WTC11 (cell line): ENCODE data around the gene SLC15A4. TPM values are rescaled to one million over a fixed set of nuclear protein-coding genes. Genes with fewer than 3 reads are reported as not detected.
A peak's percentile ranks its signal among the peaks of the same experiment; 100 is the strongest.

ENCODE experiments used
- ATAC-seq: fragments of 200-7000 bp; cut with Tn5 transposase; 2 replicates; pipeline ENCODE4 v1.10.0; 2021; ENCODE audit warnings: mild to moderate bottlenecking, moderate library complexity
- CTCF ChIA-PET: fragments of 300-600 bp; sonication (Branson Sonifier 250); formaldehyde crosslinking; loops from one replicate; lab custom pipeline; 2021; ENCODE audit warnings: antibody characterized with exemption; lab: Charles Lee
- POLR2A ChIA-PET: fragments of 350-600 bp; sonication (Branson Sonifier 250); formaldehyde crosslinking; loops from one replicate; lab custom pipeline; 2021; ENCODE audit warnings: antibody characterized with exemption; lab: Charles Lee
- DNase-seq: peaks from one replicate; pipeline ENCODE4 v3.0.0; 2021; ENCODE audit warnings: low spot score
- H3K27ac Mint-ChIP-seq: 2 replicates; pipeline ENCODE4 v1.8.0; 2021; ENCODE audit warnings: mixed read lengths
- H3K27me3 Mint-ChIP-seq: 2 replicates; pipeline ENCODE4 v1.8.0; 2021; ENCODE audit warnings: low read depth, mild to moderate bottlenecking, moderate library complexity, mixed read lengths
- H3K36me3 Mint-ChIP-seq: 2 replicates; pipeline ENCODE4 v1.8.0; 2021; ENCODE audit warnings: mixed read lengths
- H3K4me1 Mint-ChIP-seq: 2 replicates; pipeline ENCODE4 v1.8.0; 2022; ENCODE audit warnings: mixed read lengths
- H3K4me3 Mint-ChIP-seq: 2 replicates; pipeline ENCODE4 v1.8.0; 2021; ENCODE audit warnings: mild to moderate bottlenecking, moderate library complexity, mixed read lengths
- H3K9me3 Mint-ChIP-seq: 2 replicates; pipeline ENCODE4 v1.8.0; 2021; ENCODE audit warnings: mixed read lengths
- GABPB1 ChIP-seq: sonication (generic); formaldehyde crosslinking; IDR thresholded peaks from 2 replicates; pipeline ENCODE4 v1.8.1; 2023; ENCODE audit warnings: mild to moderate bottlenecking, missing genetic modification reagents
- GRHL2 ChIP-seq: fragments of 250-450 bp; sonication (Bioruptor Pico); IDR thresholded peaks from 2 replicates; pipeline ENCODE4 v1.8.0; 2022; ENCODE audit warnings: mild to moderate bottlenecking, moderate library complexity; ENCODE audit not compliant: insufficient replicate concordance, severe bottlenecking
- JUN ChIP-seq: sonication (generic); formaldehyde crosslinking; IDR thresholded peaks from 2 replicates; pipeline ENCODE4 v1.8.0; 2023; ENCODE audit warnings: mild to moderate bottlenecking, missing genetic modification reagents
- NFYB ChIP-seq: sonication (generic); formaldehyde crosslinking; conservative IDR thresholded peaks from 2 replicates; pipeline ENCODE4 v1.8.0; 2022; ENCODE audit warnings: low read depth, missing genetic modification reagents
- NR2C2 ChIP-seq: sonication (generic); formaldehyde crosslinking; IDR thresholded peaks from 2 replicates; pipeline ENCODE4 v1.8.0; 2022; ENCODE audit warnings: mild to moderate bottlenecking, missing genetic modification reagents
- NR3C1 ChIP-seq: sonication (generic); formaldehyde crosslinking; conservative IDR thresholded peaks from 2 replicates; pipeline ENCODE4 v1.8.1; 2023; ENCODE audit warnings: low read depth, mild to moderate bottlenecking, missing genetic modification reagents
- OVOL2 ChIP-seq: fragments of 250-450 bp; sonication (Bioruptor Pico); IDR thresholded peaks from 2 replicates; pipeline ENCODE4 v1.9.0; 2021; ENCODE audit warnings: mild to moderate bottlenecking, borderline replicate concordance
- TCF7 ChIP-seq: sonication (generic); formaldehyde crosslinking; IDR thresholded peaks from 2 replicates; pipeline ENCODE4 v1.8.0; 2022; ENCODE audit warnings: mild to moderate bottlenecking, low read depth, missing genetic modification reagents, moderate library complexity
- TEAD1 ChIP-seq: sonication (generic); formaldehyde crosslinking; IDR thresholded peaks from 2 replicates; pipeline ENCODE4 v1.8.0; 2022; ENCODE audit warnings: mild to moderate bottlenecking, missing genetic modification reagents
- TEAD4 ChIP-seq: sonication (generic); formaldehyde crosslinking; IDR thresholded peaks from 2 replicates; pipeline ENCODE4 v1.8.0; 2022; ENCODE audit warnings: mild to moderate bottlenecking, missing genetic modification reagents
- ZNF232 ChIP-seq: sonication (generic); formaldehyde crosslinking; IDR thresholded peaks from 2 replicates; pipeline ENCODE4 v1.8.0; 2022; ENCODE audit warnings: mild to moderate bottlenecking, missing genetic modification reagents
- ZNF263 ChIP-seq: sonication (generic); formaldehyde crosslinking; IDR thresholded peaks from 2 replicates; pipeline ENCODE4 v1.8.1; 2022; ENCODE audit warnings: low read depth, mild to moderate bottlenecking, moderate library complexity, missing genetic modification reagents
- ZNF423 ChIP-seq: fragments of 250-450 bp; sonication (Bioruptor Pico); IDR thresholded peaks from 2 replicates; pipeline ENCODE4 v2.1.2; 2022; ENCODE audit warnings: mild to moderate bottlenecking, moderate library complexity
- total RNA-seq: library from RNA; stranded (reverse); gene quantifications from 3 replicates; pipeline ENCODE4 v1.2.3, GENCODE V29; 2021
- TF ChIP-seq, protein P1 (sequence below): sonication (generic); formaldehyde crosslinking; IDR thresholded peaks from 2 replicates; pipeline ENCODE4 v1.8.1; 2022; ENCODE audit warnings: mild to moderate bottlenecking, missing genetic modification reagents, moderate library complexity, borderline replicate concordance
- TF ChIP-seq, protein P2 (sequence below): sonication (generic); formaldehyde crosslinking; IDR thresholded peaks from 2 replicates; pipeline ENCODE4 v1.8.0; 2023; ENCODE audit warnings: missing genetic modification reagents, mild to moderate bottlenecking, borderline replicate concordance
- TF ChIP-seq, protein P3 (sequence below): fragments of 250-450 bp; sonication (Bioruptor Pico); conservative IDR thresholded peaks from 2 replicates; pipeline ENCODE4 v1.9.0; 2021; ENCODE audit warnings: mild to moderate bottlenecking
- TF ChIP-seq, protein P4 (sequence below): fragments of 250-450 bp; sonication (Bioruptor Pico); IDR thresholded peaks from 2 replicates; pipeline ENCODE4 v2.1.2; 2022; ENCODE audit warnings: mild to moderate bottlenecking, moderate library complexity

The SLC15A4 gene
- total RNA-seq, 1 experiment from 2014 or later, result 6.4 TPM

DNA sequence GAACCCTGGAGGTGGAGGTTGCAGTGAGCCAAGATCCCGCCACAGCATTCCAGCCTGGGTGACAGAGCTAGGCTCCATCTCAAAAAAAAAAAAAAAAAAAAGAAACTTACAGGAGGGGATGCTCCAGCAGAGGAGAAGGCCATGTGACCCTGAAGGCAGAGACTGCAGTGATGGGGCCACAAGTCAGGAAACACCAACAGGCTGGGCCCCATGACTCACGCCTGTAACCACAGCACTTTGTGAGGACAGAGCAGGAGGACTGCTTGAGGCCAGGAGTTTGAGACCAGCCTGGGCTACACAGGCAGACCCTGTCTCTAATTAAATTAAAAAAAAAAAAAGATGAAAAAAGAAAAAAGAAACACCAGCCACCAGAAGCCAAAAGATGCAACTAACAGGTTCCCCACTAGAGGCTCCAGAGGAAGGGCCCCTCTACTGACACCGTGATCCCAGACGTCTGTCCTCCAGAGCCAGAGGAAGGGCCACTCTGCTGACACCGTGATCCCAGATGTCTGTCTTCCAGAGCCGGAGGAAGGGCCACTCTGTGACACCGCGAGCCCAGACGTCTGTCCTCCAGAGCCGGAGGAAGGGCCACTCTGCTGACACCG lies 20.4 kb upstream of the SLC15A4 start:
- ATAC-seq (no peak), DNase-seq (peak; percentile 11)
- Mint-ChIP-seq H3K4me3 (no peak overlapping the region), H3K27ac (no peak overlapping the region), H3K9me3 (peaks cover 32% of the 10 kb centered on the region), H3K36me3 (peaks cover 23% of the 10 kb centered on the region)
- TF ChIP-seq TCF7 (CRISPR knock-in tag), result no peak
- no peak for TF ChIP-seq NR3C1
- TF ChIP-seq NR2C2 (CRISPR knock-in tag), result no peak
- TF ChIP-seq, protein P1, sequence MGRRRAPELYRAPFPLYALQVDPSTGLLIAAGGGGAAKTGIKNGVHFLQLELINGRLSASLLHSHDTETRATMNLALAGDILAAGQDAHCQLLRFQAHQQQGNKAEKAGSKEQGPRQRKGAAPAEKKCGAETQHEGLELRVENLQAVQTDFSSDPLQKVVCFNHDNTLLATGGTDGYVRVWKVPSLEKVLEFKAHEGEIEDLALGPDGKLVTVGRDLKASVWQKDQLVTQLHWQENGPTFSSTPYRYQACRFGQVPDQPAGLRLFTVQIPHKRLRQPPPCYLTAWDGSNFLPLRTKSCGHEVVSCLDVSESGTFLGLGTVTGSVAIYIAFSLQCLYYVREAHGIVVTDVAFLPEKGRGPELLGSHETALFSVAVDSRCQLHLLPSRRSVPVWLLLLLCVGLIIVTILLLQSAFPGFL (CRISPR knock-in tag), result no peak
- TF ChIP-seq GRHL2 (CRISPR knock-in tag), result no peak
- no peak for TF ChIP-seq ZNF263
- TF ChIP-seq, protein P2, sequence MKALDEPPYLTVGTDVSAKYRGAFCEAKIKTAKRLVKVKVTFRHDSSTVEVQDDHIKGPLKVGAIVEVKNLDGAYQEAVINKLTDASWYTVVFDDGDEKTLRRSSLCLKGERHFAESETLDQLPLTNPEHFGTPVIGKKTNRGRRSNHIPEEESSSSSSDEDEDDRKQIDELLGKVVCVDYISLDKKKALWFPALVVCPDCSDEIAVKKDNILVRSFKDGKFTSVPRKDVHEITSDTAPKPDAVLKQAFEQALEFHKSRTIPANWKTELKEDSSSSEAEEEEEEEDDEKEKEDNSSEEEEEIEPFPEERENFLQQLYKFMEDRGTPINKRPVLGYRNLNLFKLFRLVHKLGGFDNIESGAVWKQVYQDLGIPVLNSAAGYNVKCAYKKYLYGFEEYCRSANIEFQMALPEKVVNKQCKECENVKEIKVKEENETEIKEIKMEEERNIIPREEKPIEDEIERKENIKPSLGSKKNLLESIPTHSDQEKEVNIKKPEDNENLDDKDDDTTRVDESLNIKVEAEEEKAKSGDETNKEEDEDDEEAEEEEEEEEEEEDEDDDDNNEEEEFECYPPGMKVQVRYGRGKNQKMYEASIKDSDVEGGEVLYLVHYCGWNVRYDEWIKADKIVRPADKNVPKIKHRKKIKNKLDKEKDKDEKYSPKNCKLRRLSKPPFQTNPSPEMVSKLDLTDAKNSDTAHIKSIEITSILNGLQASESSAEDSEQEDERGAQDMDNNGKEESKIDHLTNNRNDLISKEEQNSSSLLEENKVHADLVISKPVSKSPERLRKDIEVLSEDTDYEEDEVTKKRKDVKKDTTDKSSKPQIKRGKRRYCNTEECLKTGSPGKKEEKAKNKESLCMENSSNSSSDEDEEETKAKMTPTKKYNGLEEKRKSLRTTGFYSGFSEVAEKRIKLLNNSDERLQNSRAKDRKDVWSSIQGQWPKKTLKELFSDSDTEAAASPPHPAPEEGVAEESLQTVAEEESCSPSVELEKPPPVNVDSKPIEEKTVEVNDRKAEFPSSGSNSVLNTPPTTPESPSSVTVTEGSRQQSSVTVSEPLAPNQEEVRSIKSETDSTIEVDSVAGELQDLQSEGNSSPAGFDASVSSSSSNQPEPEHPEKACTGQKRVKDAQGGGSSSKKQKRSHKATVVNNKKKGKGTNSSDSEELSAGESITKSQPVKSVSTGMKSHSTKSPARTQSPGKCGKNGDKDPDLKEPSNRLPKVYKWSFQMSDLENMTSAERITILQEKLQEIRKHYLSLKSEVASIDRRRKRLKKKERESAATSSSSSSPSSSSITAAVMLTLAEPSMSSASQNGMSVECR, result no peak
- TF ChIP-seq, protein P3, sequence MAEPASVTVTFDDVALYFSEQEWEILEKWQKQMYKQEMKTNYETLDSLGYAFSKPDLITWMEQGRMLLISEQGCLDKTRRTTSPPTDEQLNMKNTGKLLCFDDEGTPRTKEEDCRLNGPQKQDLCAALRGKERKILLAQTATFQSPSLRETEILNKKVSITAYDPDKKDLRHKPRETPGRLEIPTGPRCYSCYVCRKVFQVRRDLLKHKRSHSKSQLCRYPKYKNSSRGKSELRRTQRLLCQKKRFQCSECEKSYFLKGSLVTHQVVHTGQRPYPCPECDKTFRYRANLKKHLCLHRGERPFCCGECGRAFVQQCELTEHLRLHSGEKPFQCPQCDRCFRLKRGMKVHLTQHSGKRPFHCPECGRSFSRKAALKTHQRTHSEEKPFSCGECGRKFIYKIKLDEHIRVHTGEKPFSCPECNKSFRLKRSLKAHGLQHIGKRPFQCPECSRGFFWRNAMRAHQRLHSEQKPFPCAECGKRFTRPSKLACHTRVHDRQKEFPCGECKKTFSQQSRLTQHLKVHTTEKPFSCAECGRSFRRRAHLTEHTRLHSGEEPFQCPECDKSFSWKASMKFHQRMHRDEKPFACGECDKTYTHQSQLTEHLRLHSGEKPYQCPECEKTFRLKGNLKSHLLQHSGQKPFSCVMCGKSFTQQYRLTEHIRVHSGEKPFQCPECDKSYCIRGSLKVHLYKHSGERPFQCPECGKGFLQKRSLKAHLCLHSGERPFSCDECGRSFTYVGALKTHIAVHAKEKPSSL (CRISPR knock-in tag), result no peak
- TF ChIP-seq ZNF232, result no peak
- no peak for TF ChIP-seq OVOL2
- no peak for TF ChIP-seq TEAD1 (CRISPR knock-in tag)
- no peak for TF ChIP-seq NFYB (CRISPR knock-in tag)
- TF ChIP-seq TEAD4 (CRISPR knock-in tag), result no peak
- TF ChIP-seq ZNF423 (CRISPR knock-in tag), result no peak
- TF ChIP-seq GABPB1 (CRISPR knock-in tag), result no peak
- TF ChIP-seq, all 79 proteins: peak for 0
- CTCF ChIA-PET, result interaction anchor here (0.7 kb wide), 1 partner anchor 138 kb away, joined by 4 read pairs; no protein-coding TSS in a partner anchor
- H3K4me1 Mint-ChIP-seq, result no peaks in the 10 kb centered on the region
- POLR2A ChIA-PET, result no interaction called here
- peaks cover 3% of the 10 kb centered on the region; the same call in 1 of the 2 replicates for H3K27me3 Mint-ChIP-seq

DNA sequence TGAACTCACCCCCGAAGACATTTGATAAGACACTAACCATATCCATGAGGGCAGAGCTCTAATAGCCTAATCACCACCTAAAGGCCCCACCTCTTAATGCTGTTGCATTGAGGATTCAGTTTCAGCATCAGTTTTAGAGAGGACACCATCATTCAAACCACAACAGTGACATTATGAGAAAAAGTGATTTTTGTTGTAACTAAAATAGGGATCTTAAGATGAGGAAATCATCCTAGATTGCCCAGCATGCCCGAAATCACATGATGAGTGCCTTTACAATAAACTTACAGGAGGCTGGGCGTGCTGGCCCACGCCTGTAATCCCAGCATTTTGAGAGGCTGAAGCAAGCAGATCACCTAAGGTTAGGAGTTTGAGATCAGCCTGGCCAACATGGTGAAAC lies 19.8 kb upstream of the SLC15A4 start:
- Mint-ChIP-seq H3K4me3 (no peak overlapping the region), H3K36me3 (peaks cover 26% of the 10 kb centered on the region), H3K27me3 (peaks cover 3% of the 10 kb centered on the region; the same call in 1 of the 2 replicates), H3K4me1 (no peaks in the 10 kb centered on the region), H3K27ac (no peak overlapping the region), H3K9me3 (peaks cover 34% of the 10 kb centered on the region)
- no peak for TF ChIP-seq JUN
- TF ChIP-seq, protein P4, sequence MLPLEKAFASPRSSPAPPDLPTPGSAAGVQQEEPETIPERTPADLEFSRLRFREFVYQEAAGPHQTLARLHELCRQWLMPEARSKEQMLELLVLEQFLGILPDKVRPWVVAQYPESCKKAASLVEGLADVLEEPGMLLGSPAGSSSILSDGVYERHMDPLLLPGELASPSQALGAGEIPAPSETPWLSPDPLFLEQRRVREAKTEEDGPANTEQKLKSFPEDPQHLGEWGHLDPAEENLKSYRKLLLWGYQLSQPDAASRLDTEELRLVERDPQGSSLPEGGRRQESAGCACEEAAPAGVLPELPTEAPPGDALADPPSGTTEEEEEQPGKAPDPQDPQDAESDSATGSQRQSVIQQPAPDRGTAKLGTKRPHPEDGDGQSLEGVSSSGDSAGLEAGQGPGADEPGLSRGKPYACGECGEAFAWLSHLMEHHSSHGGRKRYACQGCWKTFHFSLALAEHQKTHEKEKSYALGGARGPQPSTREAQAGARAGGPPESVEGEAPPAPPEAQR, result no peak
- no peak for DNase-seq
- ChIA-PET CTCF (interaction anchor here (0.7 kb wide), 1 partner anchor 139 kb away, joined by 4 read pairs; no protein-coding TSS in a partner anchor), POLR2A (no interaction called here)
- no peak for ATAC-seq
